ENCODE results near the gene RAPGEF5. TPM values are rescaled to one million over a fixed set of nuclear protein-coding genes. Genes with fewer than 3 reads are reported as not detected.
A peak's percentile ranks its signal among the peaks of the same experiment; 100 is the strongest.

The RAPGEF5 gene
- total RNA-seq, 1 experiment from 2014 or later, result 13.3 TPM

- no CpG with 5 or more reads among the region's 3 CpGs for WGBS (ENCODE audit: extremely low coverage, insufficient read length, low lambda C conversion rate)
- Histone ChIP-seq H3K9ac (ENCODE audit: extremely low read depth, insufficient read length, low read length) (no peak overlapping the region), H3K79me1 (ENCODE audit: insufficient read depth, low read depth, low read length, poor library complexity, severe bottlenecking) (no peaks in the 10 kb centered on the region), H4K91ac (ENCODE audit: insufficient read length, low read depth, low read length) (no peak overlapping the region), H3K79me2 (ENCODE audit: insufficient read depth, low read length) (no peaks in the 10 kb centered on the region), H3K14ac (ENCODE audit: insufficient read depth, low read length) (no peak overlapping the region), H2BK5ac (ENCODE audit: insufficient read length, low read length) (no peak overlapping the region), H3K4me2 (ENCODE audit: insufficient read depth, insufficient read length, low read length) (no peak overlapping the region), H2AFZ (ENCODE audit: low read length) (no peak overlapping the region), H3K18ac (ENCODE audit: insufficient read length, low read depth, low read length) (peak overlapping the region; percentile 33), H4K8ac (replicated peaks; ENCODE audit: insufficient read length, low read depth, low read length) (no peak overlapping the region), H2BK120ac (ENCODE audit: low read depth, low read length, poor library complexity, severe bottlenecking) (no peak overlapping the region), H2AK5ac (ENCODE audit: insufficient read length, low read length) (no peak overlapping the region), H4K5ac (ENCODE audit: insufficient read length, low read depth, low read length) (no peak overlapping the region), H3K27ac (ENCODE audit: insufficient read length, low read depth, low read length) (no peak overlapping the region), H2BK15ac (ENCODE audit: low read depth, low read length) (no peak overlapping the region), H3K23ac (ENCODE audit: insufficient read length, low read depth, low read length) (no peak overlapping the region), H3K27me3 (ENCODE audit: insufficient read depth, low read length) (no peaks in the 10 kb centered on the region), H3K23me2 (ENCODE audit: insufficient read length, low read depth, low read length, poor library complexity, severe bottlenecking) (no peaks in the 10 kb centered on the region), H3K9me3 (ENCODE audit: control insufficient read depth, low read depth, low read length) (peaks cover 6% of the 10 kb centered on the region), H4K20me1 (ENCODE audit: control insufficient read depth, insufficient read depth, insufficient read length) (no peaks in the 10 kb centered on the region), H3K56ac (ENCODE audit: insufficient read length, low read depth, low read length) (no peak overlapping the region), H3K4me1 (ENCODE audit: insufficient read depth, low read length) (peaks cover 11% of the 10 kb centered on the region), H2BK12ac (ENCODE audit: insufficient read length, low read depth, low read length) (no peak overlapping the region), H3T11ph (ENCODE audit: low read length) (no peak overlapping the region), H3K4ac (ENCODE audit: low read depth, low read length) (no peak overlapping the region; the same call in 1 of the 2 replicates), H2BK20ac (ENCODE audit: low read depth, low read length, poor library complexity, severe bottlenecking) (no peak overlapping the region)
- Mint-ChIP-seq H3K27me3 (ENCODE audit: low read depth) (no peaks in the 10 kb centered on the region), H3K9me3 (peaks cover 2 to 4% of the 10 kb centered on the region in 2 experiments; a peak in 2 of 5 replicates), H3K4me3 (no peak overlapping the region), H3K27ac (peak overlapping the region in 1 of 3 experiments; percentile 92; a peak in 2 of 7 replicates), H3K36me3 (ENCODE audit: insufficient read depth in 1 of 3, low read depth in 3 of 3) (peaks cover 41 to 48% (median 44%) of the 10 kb centered on the region in 3 experiments), H3K4me1 (peaks cover 39 to 42% of the 10 kb centered on the region in 2 experiments)
- DNase-seq, result no peak
- TF ChIP-seq, protein P1, sequence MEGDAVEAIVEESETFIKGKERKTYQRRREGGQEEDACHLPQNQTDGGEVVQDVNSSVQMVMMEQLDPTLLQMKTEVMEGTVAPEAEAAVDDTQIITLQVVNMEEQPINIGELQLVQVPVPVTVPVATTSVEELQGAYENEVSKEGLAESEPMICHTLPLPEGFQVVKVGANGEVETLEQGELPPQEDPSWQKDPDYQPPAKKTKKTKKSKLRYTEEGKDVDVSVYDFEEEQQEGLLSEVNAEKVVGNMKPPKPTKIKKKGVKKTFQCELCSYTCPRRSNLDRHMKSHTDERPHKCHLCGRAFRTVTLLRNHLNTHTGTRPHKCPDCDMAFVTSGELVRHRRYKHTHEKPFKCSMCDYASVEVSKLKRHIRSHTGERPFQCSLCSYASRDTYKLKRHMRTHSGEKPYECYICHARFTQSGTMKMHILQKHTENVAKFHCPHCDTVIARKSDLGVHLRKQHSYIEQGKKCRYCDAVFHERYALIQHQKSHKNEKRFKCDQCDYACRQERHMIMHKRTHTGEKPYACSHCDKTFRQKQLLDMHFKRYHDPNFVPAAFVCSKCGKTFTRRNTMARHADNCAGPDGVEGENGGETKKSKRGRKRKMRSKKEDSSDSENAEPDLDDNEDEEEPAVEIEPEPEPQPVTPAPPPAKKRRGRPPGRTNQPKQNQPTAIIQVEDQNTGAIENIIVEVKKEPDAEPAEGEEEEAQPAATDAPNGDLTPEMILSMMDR (conservative IDR thresholded peaks at IDR 0.05), result no peak
These were observed 215.6 kb downstream of the RAPGEF5 start for GRCh38 chr7:22141355-22141754.

Data from H9 (cell line).